ENCODE results near the gene MYB.

Gene MYB

DNA sequence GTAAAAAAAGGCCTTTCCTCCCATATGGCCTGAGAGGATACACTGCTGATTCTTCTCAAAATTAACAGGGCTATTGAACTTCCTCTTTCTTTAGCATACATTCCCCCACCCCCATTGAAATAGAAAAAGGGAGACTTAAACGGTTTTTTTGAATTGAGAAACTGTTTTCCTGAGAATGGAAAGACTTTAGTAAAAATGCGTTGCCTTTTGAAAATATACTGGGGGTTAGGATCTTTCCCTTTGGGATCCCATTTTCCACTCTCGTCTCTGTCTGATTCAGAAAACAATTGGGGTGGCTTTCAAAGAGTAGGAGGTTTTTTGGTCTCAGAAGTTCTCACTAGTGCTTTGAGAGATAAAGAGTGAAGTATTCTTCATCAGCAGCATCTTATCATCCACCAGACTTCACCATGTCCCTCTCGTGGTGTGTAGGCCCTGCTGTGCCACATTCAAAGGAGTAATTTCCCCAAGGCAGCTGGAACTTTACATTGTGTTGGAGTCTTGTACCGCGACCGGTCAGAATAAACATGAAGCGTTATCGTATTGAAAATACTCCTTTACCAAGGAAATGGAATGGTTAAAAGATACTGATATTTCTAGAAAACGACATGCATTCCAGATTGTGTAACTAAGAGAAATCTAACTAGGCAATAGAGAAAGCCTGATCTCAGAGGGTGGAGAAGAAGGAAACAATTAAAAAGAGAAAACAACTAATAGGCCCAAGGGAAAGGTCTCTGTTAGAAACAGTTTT lies 10.6 kb downstream of the MYB start:
- no peak for DNase-seq

DNA sequence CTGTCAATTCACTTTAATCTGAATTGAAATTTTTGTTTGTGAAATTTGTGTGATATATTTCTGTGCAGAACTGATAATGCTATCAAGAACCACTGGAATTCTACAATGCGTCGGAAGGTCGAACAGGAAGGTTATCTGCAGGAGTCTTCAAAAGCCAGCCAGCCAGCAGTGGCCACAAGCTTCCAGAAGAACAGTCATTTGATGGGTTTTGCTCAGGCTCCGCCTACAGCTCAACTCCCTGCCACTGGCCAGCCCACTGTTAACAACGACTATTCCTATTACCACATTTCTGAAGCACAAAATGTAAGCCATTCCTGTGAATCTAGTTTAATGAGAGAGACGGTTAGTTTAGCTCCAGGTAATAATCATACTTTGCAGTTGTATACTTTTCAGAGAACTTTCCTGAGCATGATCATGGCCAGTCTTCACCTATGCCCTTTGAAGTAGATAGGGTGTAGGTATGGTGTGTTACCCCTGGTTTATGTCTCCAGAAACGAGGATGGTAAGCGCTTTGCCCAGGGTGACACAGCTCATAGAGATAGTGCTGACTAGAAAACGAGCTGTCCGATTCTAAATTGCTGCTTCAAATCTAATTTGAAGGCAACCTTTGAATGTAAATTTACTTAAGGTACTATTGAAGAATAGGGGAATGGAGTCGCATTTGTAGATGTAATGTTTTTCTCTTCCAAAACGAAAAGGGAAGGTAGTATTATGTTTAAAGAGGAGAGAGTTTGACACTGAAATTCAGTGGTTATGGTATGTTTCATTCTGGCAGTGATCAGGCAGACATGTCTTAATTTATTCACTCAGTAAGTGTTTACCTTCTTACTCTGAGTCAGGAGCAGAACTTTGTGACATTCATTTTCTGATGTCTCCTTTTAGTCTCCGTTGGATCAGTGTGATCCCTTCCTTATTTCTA lies 11.4 kb downstream of the MYB start:
- DNase-seq: no peak

DNA sequence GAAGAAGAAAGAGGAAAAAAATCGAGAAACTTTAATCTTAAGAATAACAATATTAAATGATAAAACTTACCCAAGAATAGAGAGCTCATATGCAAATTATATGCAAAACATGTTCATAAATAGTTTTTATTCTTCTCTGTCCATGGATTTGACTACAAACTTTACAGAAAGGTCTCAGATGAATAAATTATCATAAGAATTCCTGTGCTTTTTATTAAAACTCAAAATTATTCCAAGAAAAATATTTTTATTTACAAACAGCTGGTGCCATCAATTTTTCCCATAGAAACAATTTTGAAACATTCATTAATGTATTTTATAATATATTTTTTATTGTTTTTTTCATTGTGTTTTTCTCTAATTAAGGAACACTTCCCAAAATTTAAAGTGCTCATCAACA lies 12.1 kb downstream of the MYB start:
- no peak for DNase-seq

- no peak for DNase-seq
These were observed 13.9 kb downstream of the MYB start for GRCh38 chr6:135195041-135195440.

- no peak for DNase-seq
These were observed 14.4 kb downstream of the MYB start for GRCh38 chr6:135195522-135195921.

GRCh38 chr6:135196739-135197510 lies 15.8 kb downstream of the MYB start:
- no peak for DNase-seq

- DNase-seq: no peak
These were observed 21.7 kb downstream of the MYB start for GRCh38 chr6:135202836-135203235.

DNA sequence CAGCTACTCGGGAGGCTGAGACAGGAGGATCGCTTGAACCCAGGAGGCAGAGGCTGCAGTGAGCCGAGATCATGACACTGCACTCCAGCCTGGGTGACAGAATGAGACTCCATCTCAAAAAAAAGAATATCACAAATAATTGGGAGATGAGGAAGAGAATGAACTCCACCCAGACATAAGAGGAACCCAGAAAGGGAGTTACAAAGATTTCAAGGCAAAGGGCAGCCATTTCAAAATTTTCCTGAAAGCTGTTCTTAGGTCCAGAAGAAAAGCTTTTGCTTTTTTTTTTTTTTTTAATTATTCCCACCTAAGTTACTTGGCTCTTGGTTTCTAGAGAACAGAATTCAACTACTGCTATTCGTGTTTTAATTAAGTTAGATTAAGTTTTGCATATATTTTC lies 23.8 kb downstream of the MYB start:
- no peak for DNase-seq

GRCh38 chr6:135209803-135210202 lies 28.7 kb downstream of the MYB start:
- no peak for DNase-seq

- DNase-seq: no peak
These were observed 29.7 kb downstream of the MYB start for GRCh38 chr6:135210632-135211305.

DNA sequence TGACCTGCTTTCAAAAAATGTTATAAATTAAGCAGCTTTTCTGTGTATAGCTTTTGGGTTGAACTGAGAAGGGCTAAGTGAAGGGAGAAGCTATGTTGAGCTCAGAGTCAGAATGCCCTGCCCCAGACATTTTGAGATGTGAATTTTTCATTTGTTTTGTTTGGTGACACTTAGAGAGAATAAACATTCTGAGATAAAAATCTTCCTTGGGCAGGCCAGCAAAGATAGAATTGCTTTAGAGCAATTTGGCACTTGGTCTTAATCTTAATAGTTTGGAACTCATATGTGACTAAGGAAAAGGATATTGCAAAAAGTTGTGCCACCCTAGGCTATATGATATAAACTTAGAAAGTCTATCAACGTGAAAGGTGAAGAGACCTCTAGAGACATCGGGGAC lies 30.2 kb downstream of the MYB start:
- DNase-seq: no peak

DNA sequence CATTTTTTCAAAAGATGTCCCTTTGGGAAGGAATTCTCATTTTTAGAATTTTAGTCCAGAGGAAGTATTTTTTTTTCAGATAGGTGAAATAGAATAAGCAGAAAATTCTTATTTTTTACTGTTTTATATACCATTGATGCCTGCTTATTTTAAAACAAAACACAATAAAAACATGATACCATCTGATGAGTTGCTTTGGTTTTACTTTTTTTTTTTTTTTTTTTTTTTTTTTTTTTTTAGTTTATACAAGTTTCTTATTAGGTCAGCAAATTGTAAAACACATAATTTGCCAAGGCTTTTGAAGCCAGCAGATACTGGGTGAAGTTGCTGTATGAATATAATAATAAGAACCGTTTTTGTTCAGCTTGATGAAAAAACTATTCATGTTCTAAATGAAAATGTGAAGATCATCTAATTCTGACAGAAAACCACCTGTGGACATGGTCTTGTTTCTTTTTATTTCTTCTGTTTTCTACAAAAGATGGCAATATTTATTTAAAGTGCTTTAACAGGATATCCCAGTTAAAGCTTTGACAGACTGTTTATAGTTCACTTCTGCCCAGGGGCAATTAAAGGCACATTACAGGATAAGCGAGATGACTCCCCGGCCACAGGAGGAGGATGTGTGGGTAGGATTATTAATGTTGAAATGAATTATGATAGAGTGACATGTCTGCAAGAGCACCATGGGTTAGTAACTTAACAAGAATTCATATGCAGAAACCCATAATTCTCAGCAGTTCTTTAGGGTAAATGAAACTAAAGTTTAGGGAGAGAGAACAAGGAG lies 31.1 kb downstream of the MYB start:
- DNase-seq: no peak

DNA sequence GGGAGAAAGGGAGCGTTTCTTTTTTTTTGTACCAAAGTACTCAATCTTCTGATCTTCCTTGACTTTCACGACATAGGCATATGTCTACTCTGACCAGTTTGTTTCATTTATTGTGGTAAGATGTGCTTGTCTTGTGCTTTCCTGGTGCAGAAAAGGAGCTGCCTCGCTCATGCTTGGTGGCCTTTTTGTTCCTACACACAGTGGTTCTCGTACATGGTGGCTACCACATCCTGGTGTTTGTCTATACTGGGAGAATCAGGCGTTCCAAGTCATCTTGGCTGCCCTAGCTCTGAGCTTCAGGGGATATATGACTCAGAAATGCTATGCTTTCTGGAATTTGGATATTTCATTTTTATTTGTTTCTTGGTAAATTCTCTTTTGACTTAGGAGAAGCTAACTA lies 31.8 kb downstream of the MYB start:
- no peak for DNase-seq

- no peak for DNase-seq
These were observed 32.5 kb downstream of the MYB start for GRCh38 chr6:135213616-135214015.

GRCh38 chr6:135215160-135215559 lies 34.1 kb downstream of the MYB start:
- DNase-seq: no peak

GRCh38 chr6:135215563-135215962 lies 34.5 kb downstream of the MYB start:
- no peak for DNase-seq

DNA sequence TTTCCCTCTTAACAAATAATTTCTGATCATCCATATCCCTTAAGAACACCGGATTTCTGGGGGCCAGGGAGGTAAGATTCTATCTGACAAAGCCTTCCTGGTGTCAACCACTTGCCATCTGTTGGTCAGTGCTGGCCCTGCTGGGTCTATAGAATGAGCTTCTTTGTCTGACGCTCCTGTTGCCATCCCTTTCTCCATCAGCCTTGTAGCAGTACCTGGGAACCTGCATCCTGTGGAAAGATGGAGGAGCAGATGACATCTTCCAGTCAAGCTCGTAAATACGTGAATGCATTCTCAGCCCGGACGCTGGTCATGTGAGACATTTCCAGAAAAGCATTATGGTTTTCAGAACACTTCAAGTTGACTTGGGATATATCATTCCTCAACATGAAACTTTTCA lies 36.6 kb downstream of the MYB start:
- no peak for DNase-seq

- DNase-seq: no peak
These were observed 38.2 kb downstream of the MYB start for GRCh38 chr6:135219346-135219745.

DNA sequence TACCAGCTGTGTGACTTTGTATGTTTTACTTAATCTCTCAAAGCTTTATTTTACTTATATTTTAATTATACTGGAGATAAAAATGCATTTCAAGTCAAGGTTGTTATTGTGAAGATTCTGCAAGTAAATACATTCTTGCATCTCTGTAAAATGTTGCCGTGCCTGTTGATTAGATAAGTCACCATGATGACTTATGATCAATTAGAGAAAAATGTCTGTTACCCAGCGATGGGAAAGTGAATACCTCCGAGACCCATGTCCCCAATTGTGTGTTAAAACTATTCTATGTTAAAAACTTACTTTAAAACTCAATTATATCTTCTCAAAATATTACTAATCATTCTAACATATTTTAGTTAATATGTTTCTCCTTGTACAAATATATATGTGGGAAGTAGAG lies 39.9 kb downstream of the MYB start:
- no peak for DNase-seq

GRCh38 chr6:135221505-135221904 lies 40.4 kb downstream of the MYB start:
- no peak for DNase-seq

DNA sequence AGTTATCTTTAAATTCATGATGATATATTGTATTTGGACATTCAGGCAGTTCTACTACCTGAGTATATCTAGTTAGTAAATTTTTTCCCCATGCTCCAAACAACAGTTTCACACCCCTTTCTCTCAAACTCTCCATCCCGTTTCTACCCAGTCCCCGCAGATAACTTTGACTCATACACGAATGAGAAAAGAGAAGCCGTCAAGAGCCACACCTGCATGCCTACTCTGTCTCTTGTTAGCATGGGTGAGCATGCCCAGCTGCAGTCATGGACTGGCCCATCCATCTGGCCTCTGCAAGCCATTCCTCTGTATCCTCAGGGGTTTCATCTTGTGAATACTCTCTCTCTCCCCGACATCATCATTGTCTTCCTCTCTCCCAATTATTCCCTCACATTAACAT lies 41.5 kb downstream of the MYB start:
- DNase-seq: no peak

DNA sequence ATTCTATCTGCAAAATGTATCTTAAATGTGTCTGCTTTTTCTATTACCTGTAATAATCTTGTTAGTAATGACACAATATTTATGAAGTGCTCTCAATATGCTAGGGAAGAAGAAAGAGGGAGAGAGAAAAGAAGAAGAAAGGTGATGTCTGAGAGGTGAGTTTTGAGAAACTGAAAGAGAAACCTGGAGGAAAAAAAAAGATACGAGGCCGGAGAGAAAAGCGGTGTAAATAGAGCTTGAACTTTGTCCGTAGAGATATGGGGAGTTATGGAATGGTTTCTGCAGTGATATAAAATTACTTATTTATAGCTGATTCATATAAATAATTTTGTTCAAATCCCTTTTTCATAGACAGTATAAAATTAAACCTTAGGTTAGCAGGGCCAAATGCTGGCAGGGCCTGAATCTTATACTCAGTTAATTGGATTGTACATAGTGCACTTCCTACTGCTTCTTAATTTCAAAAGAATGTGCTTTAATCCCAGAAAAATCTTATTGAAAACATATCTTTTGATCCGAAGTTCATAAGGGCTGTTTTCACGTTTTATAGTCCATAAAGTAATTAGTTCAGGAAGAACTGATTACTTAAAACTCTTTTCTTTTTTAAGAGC lies 43.0 kb downstream of the MYB start:
- no peak for DNase-seq
